WI38 (cell line): Measurements from ENCODE around the gene PIRT.

Experiments used
- H3K4me3 ChIP-seq: 2 replicates; pipeline ENCODE4 v1.5.1; 2011; ENCODE audit warnings: low read depth, mild to moderate bottlenecking, control low read depth, low read length
- TF ChIP-seq, protein P1 (sequence below): IDR thresholded peaks from 2 replicates; pipeline ENCODE4 v1.5.1; 2012; ENCODE audit warnings: low read depth, mild to moderate bottlenecking, control low read depth, low read length

The PIRT gene

DNA sequence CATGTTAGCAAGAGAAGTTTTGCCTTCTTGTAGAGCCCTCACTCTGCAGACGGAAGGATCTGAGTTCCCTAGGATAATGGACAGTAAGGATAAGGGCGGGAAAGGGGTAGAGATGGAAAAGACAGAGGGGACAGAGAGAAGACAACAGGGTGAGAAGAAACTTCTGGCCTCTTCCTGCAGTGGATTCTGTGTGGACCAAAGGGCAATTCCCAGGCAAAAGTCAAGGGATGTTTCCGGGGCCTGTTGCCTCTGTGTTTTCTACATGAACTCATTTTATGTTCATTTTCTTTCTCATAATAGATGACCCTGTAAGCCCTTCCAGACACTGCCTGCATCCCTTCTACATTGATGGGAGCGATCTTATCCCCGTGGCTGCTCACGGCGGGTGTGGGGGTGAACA lies 33.3 kb downstream of the PIRT start:
- TF ChIP-seq, protein P1, sequence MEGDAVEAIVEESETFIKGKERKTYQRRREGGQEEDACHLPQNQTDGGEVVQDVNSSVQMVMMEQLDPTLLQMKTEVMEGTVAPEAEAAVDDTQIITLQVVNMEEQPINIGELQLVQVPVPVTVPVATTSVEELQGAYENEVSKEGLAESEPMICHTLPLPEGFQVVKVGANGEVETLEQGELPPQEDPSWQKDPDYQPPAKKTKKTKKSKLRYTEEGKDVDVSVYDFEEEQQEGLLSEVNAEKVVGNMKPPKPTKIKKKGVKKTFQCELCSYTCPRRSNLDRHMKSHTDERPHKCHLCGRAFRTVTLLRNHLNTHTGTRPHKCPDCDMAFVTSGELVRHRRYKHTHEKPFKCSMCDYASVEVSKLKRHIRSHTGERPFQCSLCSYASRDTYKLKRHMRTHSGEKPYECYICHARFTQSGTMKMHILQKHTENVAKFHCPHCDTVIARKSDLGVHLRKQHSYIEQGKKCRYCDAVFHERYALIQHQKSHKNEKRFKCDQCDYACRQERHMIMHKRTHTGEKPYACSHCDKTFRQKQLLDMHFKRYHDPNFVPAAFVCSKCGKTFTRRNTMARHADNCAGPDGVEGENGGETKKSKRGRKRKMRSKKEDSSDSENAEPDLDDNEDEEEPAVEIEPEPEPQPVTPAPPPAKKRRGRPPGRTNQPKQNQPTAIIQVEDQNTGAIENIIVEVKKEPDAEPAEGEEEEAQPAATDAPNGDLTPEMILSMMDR = no peak
- no peak overlapping the region for H3K4me3 ChIP-seq

DNA sequence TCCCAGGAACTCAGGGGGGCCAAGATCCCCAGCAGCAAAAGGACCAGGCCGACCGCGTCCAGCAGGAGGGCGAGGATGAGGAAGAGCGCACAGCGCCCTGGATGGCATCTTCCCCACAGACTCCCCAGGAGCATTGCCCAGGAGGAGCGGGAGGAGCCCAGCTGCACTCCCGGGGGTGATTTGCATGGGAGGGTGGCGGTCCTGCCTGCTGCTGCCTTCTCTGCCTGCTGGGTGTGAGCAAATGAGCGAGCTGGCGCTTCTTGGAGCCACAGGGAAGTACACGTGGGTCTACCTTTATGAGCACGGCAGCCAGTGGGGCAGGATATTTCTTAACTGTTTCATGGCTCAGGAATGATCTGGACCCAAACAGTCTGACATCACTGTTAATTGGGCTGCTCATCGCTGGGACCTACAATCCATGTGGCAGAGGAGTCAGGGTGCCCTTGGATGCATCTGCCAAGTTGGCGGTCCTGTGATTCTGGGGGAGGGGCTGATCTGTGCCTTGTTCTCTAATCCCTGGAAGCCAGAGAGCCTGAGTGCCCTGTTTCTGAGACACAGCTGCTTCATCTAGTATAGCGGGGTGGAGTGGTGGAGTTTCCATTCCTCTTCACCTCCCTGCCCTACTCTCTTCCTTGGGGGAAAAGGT lies 33.9 kb downstream of the PIRT start, which contains the start of gene TMEM238L:
TMEM238L (minus strand) TSS at position 270 of the 646 bp plus-strand sequence; CDS start at position 134, 136 bp downstream.
- H3K4me3 ChIP-seq = no peak within 1 kb of the TSS
- TF ChIP-seq, protein P1 = no peak

DNA sequence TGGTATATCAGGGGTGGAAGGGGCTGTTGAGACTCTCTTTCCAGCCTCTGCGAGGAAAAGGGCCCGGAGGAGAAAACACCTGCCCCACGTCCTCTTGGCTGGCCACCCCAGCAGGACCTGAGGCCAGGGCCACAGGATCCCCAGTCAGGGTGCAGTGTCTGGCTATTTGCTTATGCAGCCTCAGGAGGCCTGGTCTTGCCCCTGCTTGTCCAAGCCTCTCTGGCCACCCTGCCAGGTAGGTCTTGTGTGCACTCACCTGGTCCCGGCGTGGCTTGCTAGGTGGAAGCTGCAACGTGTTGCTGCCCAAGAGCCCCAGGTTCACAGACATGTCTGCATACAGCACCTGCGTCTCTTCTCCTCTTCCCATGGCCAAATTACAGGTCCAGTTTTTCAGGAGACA lies 34.5 kb downstream of the PIRT start:
- TF ChIP-seq, protein P1 = no peak

DNA sequence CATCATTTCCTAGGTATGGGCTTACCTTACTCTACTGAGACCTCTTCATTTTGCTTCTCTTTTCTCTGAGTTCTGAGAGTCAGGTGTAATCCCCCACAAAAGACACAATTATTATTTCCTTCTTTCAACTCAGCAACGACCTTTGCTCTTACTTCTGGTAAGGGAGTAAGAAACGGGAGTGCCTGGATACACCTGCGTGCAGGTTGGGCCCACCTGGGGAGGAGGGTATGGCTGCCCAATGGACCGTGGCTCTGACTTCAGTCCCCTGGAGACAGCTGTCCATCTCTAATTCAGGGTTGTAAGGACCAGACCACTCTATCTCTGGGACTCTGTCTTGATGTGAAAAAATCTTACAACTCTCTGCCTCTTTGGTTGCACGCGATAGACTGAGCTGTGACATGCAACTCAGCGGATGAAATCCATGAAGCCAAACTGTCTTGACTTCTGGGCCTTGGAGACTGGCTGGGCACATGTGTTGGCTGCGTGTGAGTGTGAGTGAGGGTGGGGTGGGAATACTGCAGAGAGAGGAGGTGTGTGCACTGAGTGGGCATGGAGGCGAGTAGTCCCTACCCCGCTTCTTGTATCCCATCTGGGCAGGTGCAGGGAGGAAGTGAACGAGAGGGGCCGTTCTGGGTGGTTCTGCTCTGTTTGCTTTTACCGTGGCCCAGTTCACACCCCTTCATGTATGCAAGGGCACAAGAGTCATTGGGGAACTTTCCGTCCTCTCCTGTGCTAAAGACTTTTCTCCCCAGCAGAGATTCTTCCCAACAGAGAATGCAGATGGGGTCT lies 35.2 kb downstream of the PIRT start:
- H3K4me3 ChIP-seq = no peak overlapping the region
- TF ChIP-seq, protein P1 = no peak

More for the DNA sequence above, 34.5 kb downstream of the PIRT start:
- no peak overlapping the region for H3K4me3 ChIP-seq

DNA sequence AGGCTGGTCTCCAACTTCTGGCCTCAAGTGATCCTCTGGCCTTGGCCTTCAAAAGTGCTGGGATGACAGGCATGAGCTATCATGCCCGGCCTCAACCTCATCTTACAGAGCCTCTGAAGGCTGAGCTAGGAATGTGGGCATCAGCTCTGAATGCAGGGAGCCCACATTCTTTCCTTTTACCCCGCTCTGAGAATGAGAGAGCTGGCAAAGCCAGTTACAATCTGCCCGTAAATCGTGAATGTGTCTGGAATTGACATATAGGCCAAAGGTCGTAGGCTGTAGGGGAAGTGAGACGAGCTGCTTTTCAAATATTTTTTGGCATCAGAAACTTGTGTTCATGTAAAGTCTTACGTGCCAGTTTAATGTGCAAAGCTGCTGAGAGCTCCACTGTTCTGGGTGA lies 38.5 kb downstream of the PIRT start:
- TF ChIP-seq, protein P1 = no peak
- H3K4me3 ChIP-seq = no peak overlapping the region

DNA sequence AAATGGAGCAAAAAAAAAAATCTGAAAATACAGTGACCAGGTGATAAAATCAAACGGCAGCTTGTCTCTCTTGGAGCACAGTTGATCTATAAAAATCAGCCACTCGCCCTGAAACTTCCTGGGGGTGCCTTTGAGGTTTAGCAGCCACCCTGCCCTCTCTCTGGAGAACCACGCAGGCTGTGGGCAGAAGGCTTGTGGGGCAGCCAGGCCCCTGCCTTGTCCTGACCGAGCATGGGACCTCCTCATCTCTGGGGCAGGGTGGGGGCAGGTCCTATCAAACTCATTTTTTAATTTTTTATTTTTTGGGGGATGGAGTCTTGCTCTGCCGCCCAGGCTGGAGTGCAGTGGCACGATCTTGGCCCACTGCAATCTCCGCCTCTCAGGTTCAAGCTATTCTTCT lies 39.0 kb downstream of the PIRT start:
- TF ChIP-seq, protein P1 = no peak
- no peak overlapping the region for H3K4me3 ChIP-seq

DNA sequence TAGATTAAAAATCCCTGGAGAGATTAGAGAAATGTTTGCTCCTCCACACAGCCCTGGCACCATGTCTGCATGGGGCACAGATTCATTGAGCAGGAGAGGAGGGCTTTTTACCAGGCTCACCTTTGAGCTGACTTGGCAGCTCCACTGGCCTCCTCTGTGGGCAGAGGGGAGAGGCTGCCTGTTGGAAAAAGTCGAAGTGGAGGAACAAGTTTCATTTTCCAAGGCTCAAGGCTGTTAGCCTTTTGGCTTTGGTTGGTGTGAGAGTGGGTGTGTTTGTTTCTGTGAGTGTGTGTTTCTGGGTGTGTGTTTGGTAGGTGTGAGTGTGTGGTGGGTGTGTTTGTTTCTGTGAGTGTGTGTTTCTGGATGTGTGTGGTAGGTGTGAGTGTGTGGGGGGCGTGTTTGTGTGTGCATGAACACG lies 39.5 kb downstream of the PIRT start:
- no peak overlapping the region for H3K4me3 ChIP-seq
- TF ChIP-seq, protein P1 = no peak
